B cell (primary cell): ENCODE measurements around the gene B4GALNT4. TPM values are rescaled to one million over a fixed set of nuclear protein-coding genes. Genes with fewer than 3 reads are reported as not detected.
"Not testable (repeated sequence)": the region's sequence is repeated elsewhere in the genome, so short reads cannot be mapped to it uniquely, and the experiment has no call there.

Source experiments
- ATAC-seq: fragments of 200-7000 bp; cut with Tn5 transposase; one replicate; pipeline ENCODE4 v1.10.0; 2021; ENCODE audit warnings: low read depth, mild to moderate bottlenecking, moderate number of reproducible peaks, moderate library complexity
- CTCF ChIA-PET: fragments of 350-600 bp; sonication (Branson Sonifier 250); formaldehyde crosslinking; loops from one replicate; lab custom pipeline; 2021; ENCODE audit warnings: antibody characterized with exemption, inconsistent platforms; lab: Charles Lee
- POLR2A ChIA-PET: fragments of 350-600 bp; sonication (Branson Sonifier 250); formaldehyde crosslinking; loops from one replicate; lab custom pipeline; 2021; ENCODE audit warnings: antibody characterized with exemption; lab: Charles Lee
- DNase-seq: peaks from one replicate; pipeline ENCODE4 v3.0.0; 2013
- H2AFZ ChIP-seq: 2 replicates; pipeline ENCODE4 v1.6.1; 2012; ENCODE audit warnings: mild to moderate bottlenecking, low read depth, low read length; ENCODE audit not compliant: insufficient read depth, poor library complexity, severe bottlenecking
- H3K27ac ChIP-seq, 2 donors: 1 replicate in 1 of 2; 2 replicates in 1 of 2; pipeline ENCODE4 v1.5.1; 2012 to 2013; ENCODE audit warnings: low read length in 2 of 2, mild to moderate bottlenecking in 2 of 2, moderate library complexity in 1 of 2
- H3K27me3 ChIP-seq, 4 experiments: fragments of 200-600 bp in 1 of 4; sonication (generic) in 1 of 4; replicated peaks in 1 of 4; 1 replicate in 2 of 4; 2 replicates in 2 of 4; pipeline versions ENCODE4 v1.6.1 to v1.7.0; 2013 to 2016; ENCODE audit warnings: low read length in 3 of 4, mild to moderate bottlenecking in 2 of 4, mixed read lengths in 1 of 4, moderate library complexity in 1 of 4; ENCODE audit not compliant: insufficient read depth in 4 of 4, control insufficient read depth in 3 of 4; ENCODE audit errors: control extremely low read depth in 1 of 4
- H3K36me3 ChIP-seq, 2 experiments: replicated peaks in 1 of 2; 1 replicate in 1 of 2; 2 replicates in 1 of 2; pipeline versions ENCODE4 v1.6.1 to v1.7.1; 2013; ENCODE audit warnings: low read length in 1 of 2; ENCODE audit not compliant: insufficient read depth in 2 of 2, control insufficient read depth in 1 of 2; ENCODE audit errors: control extremely low read depth in 1 of 2, extremely low read depth in 1 of 2
- H3K4me1 ChIP-seq, 2 donors: fragments of 200-600 bp in 1 of 2; sonication (generic) in 1 of 2; 1 replicate in 1 of 2; 2 replicates in 1 of 2; pipeline versions ENCODE4 v1.5.1 to v1.6.1; 2013 to 2017; ENCODE audit warnings: low read length in 2 of 2; ENCODE audit not compliant: control insufficient read depth in 2 of 2, insufficient read depth in 2 of 2
- H3K4me2 ChIP-seq: replicated peaks from 2 replicates; pipeline ENCODE3; 2012; ENCODE audit warnings: mild to moderate bottlenecking, low read depth, low read length; ENCODE audit not compliant: poor library complexity, severe bottlenecking
- H3K4me3 ChIP-seq, 5 experiments: fragments of 200-600 bp in 1 of 5; sonication (generic) in 1 of 5; 1 replicate in 3 of 5; 2 replicates in 2 of 5; pipeline versions ENCODE4 v1.5.1 to v1.7.0; 2011 to 2016; ENCODE audit warnings: low read length in 4 of 5, mild to moderate bottlenecking in 4 of 5, low read depth in 2 of 5, control low read depth in 1 of 5, moderate library complexity in 1 of 5; ENCODE audit not compliant: insufficient read depth in 1 of 5; ENCODE audit errors: control extremely low read depth in 1 of 5, extremely low read depth in 1 of 5
- H3K79me2 ChIP-seq: fragments of 200-600 bp; sonication (generic); one replicate; pipeline ENCODE4 v1.6.0; 2016; ENCODE audit warnings: low read length; ENCODE audit not compliant: control insufficient read depth, insufficient read depth
- H3K9ac ChIP-seq: fragments of 200-600 bp; sonication (generic); 2 replicates; pipeline ENCODE4 v1.6.1; 2017; ENCODE audit warnings: mild to moderate bottlenecking, low read length, moderate library complexity
- H3K9me3 ChIP-seq, 3 donors: one replicate each; pipeline versions ENCODE4 v1.6.1 to v1.7.1; 2013; ENCODE audit warnings: low read length in 2 of 3; ENCODE audit not compliant: control insufficient read depth in 2 of 3, insufficient read depth in 1 of 3; ENCODE audit errors: control extremely low read depth in 1 of 3
- H4K20me1 ChIP-seq: 2 replicates; pipeline ENCODE4 v1.6.0; 2012; ENCODE audit warnings: mild to moderate bottlenecking, low read length; ENCODE audit not compliant: insufficient read depth, control insufficient read depth, poor library complexity, severe bottlenecking
- H3K27ac Mint-ChIP-seq: one replicate; pipeline ENCODE4 v1.8.0; 2021; ENCODE audit warnings: mixed read lengths
- H3K27me3 Mint-ChIP-seq: one replicate; pipeline ENCODE4 v1.8.0; 2021; ENCODE audit warnings: mixed read lengths
- H3K4me1 Mint-ChIP-seq: one replicate; pipeline ENCODE4 v1.8.0; 2021; ENCODE audit warnings: mixed read lengths
- H3K4me3 Mint-ChIP-seq: one replicate; pipeline ENCODE4 v1.8.0; 2021; ENCODE audit warnings: mixed read lengths
- H3K9me3 Mint-ChIP-seq: one replicate; pipeline ENCODE4 v1.8.0; 2022; ENCODE audit warnings: mixed read lengths; ENCODE audit not compliant: insufficient read depth
- EZH2 ChIP-seq: IDR thresholded peaks from 2 replicates; pipeline ENCODE4 v1.6.1; 2012; ENCODE audit warnings: borderline replicate concordance, low read depth, mild to moderate bottlenecking, moderate library complexity, low read length; ENCODE audit not compliant: insufficient read depth, poor library complexity, severe bottlenecking
- WGBS: methylation state at CpG from one replicate; pipeline ENCODE4 v1.1.5; 2013; ENCODE audit warnings: missing lambda C conversion rate; ENCODE audit not compliant: insufficient coverage; 5-methylcytosine and 5-hydroxymethylcytosine counted together
- intact Hi-C: fragments of 100-400 bp; cut with micrococcal nuclease; formaldehyde crosslinking; loops from one replicate; pipeline ENCODE4 v1.10.0; 2022
- polyA plus RNA-seq: library from polyadenylated mRNA; depleted of rRNA; stranded (reverse); fragments of >200 nt; gene quantifications from 2 replicates; pipeline ENCODE4 v1.2.3, GENCODE V29; 2012
- total RNA-seq, 2 donors: library from RNA; stranded (reverse); fragments of 120-200 nt in 1 of 2; gene quantifications; 1 replicate in 1 of 2; 2 replicates in 1 of 2; pipeline versions ENCODE4 v1.2.3 to v1.2.4, GENCODE V29; 2013 to 2022
- TF ChIP-seq, protein P1 (sequence below): fragments of 200-600 bp; IDR thresholded peaks from one replicate; pipeline ENCODE4 v1.8.0; 2022; ENCODE audit warnings: antibody characterized with exemption, mild to moderate bottlenecking

Gene B4GALNT4
- total and polyA plus RNA-seq, 2 donors (not counting 1 experiment from before 2014, with no cell fraction given): not detected

- Mint-ChIP-seq H3K9me3 (no peaks in the 10 kb centered on the region), H3K4me3 (no peak overlapping the region), H3K27me3 (no peaks in the 10 kb centered on the region), H3K27ac (peak overlapping the region; percentile 26), H3K4me1 (peaks cover 3% of the 10 kb centered on the region)
- intact Hi-C loops: no loop called here
- WGBS: 78% methylated on average over 17 of the region's 21 CpGs
- Histone ChIP-seq H3K36me3 (no peaks in the 10 kb centered on the region), H3K27ac (no peak overlapping the region), H3K4me2 (no peak overlapping the region), H3K27me3 (peaks cover 0 to 21% (median 0%) of the 10 kb centered on the region in 4 experiments), H3K79me2 (no peaks in the 10 kb centered on the region), H3K9me3 (peaks cover 0 to 4% (median 0%) of the 10 kb centered on the region in 3 donors), H4K20me1 (no peaks in the 10 kb centered on the region), H3K4me1 (peaks cover 12 to 15% of the 10 kb centered on the region in 2 donors), H3K9ac (no peak overlapping the region), H2AFZ (no peak overlapping the region), H3K4me3 (no peak overlapping the region)
- DNase-seq (no peak), ATAC-seq (no peak)
- POLR2A ChIA-PET: no interaction called here
- CTCF ChIA-PET: no interaction called here
- TF ChIP-seq EZH2: no peak
- TF ChIP-seq, protein P1, sequence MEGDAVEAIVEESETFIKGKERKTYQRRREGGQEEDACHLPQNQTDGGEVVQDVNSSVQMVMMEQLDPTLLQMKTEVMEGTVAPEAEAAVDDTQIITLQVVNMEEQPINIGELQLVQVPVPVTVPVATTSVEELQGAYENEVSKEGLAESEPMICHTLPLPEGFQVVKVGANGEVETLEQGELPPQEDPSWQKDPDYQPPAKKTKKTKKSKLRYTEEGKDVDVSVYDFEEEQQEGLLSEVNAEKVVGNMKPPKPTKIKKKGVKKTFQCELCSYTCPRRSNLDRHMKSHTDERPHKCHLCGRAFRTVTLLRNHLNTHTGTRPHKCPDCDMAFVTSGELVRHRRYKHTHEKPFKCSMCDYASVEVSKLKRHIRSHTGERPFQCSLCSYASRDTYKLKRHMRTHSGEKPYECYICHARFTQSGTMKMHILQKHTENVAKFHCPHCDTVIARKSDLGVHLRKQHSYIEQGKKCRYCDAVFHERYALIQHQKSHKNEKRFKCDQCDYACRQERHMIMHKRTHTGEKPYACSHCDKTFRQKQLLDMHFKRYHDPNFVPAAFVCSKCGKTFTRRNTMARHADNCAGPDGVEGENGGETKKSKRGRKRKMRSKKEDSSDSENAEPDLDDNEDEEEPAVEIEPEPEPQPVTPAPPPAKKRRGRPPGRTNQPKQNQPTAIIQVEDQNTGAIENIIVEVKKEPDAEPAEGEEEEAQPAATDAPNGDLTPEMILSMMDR: no peak
These were observed 30.5 kb downstream of the B4GALNT4 start for GRCh38 chr11:399731-400211.

DNA sequence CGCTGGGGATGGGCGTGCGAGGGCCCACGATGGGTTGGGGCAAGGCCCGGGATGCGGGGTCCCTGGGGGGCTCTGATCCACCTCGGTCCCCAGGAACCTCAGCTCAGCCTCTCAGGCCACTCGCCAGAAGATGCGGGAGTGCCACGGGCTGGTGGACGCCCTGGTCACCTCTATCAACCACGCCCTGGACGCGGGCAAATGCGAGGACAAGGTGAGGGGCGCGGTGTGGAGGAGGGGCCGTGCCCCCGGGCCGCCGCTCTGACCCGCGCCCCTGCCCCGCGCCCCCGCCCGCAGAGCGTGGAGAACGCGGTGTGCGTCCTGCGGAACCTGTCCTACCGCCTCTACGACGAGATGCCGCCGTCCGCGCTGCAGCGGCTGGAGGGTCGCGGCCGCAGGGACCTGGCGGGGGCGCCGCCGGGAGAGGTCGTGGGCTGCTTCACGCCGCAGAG lies 31.0 kb downstream of the B4GALNT4 start:
- ATAC-seq (no peak), DNase-seq (no peak)
- 48% methylated on average over 50 of the region's 50 CpGs for WGBS
- Histone ChIP-seq H3K9me3 (peaks cover 0 to 4% (median 0%) of the 10 kb centered on the region in 3 donors), H2AFZ (no peak overlapping the region), H3K27ac (no peak overlapping the region), H3K4me2 (no peak overlapping the region), H3K79me2 (no peaks in the 10 kb centered on the region), H3K27me3 (peaks cover 0 to 21% (median 0%) of the 10 kb centered on the region in 4 experiments), H3K4me1 (peaks cover 12 to 15% of the 10 kb centered on the region in 2 donors), H3K36me3 (no peaks in the 10 kb centered on the region), H4K20me1 (no peaks in the 10 kb centered on the region), H3K9ac (no peak overlapping the region), H3K4me3 (no peak overlapping the region)
- no peak overlapping the region for H3K27ac Mint-ChIP-seq
- ChIA-PET POLR2A (interaction anchor here (0.6 kb wide), 1 partner anchor 14 kb away, joined by 3 read pairs; the partner anchor contains the start of gene SIGIRR), CTCF (no interaction called here)
- intact Hi-C loops: no loop called here
- peaks cover 4% of the 10 kb centered on the region for H3K4me1 Mint-ChIP-seq
- no peak overlapping the region for H3K4me3 Mint-ChIP-seq
- no peaks in the 10 kb centered on the region for H3K27me3 Mint-ChIP-seq
- no peaks in the 10 kb centered on the region for H3K9me3 Mint-ChIP-seq
- TF ChIP-seq, protein P1: no peak
- TF ChIP-seq EZH2: no peak

- H3K4me1 ChIP-seq: peaks cover 13 to 21% of the 10 kb centered on the region in 2 donors
- H3K9ac ChIP-seq, H2AFZ ChIP-seq, H3K79me2 ChIP-seq, H3K9me3 ChIP-seq, H3K9me3 Mint-ChIP-seq, H3K4me2 ChIP-seq, H3K4me3 Mint-ChIP-seq, CTCF ChIA-PET, H3K27me3 Mint-ChIP-seq, H3K27ac Mint-ChIP-seq, H3K4me3 ChIP-seq, intact Hi-C loops, H3K27ac ChIP-seq, DNase-seq, POLR2A ChIA-PET, H3K36me3 ChIP-seq, H3K4me1 Mint-ChIP-seq, ATAC-seq, H4K20me1 ChIP-seq: not testable (repeated sequence)
- peaks cover 0 to 21% (median 0%) of the 10 kb centered on the region in 4 experiments for H3K27me3 ChIP-seq
- WGBS: no CpG with 5 or more reads among the region's 52 CpGs
These were observed 31.9 kb downstream of the B4GALNT4 start for GRCh38 chr11:401196-401595.
